Activated CD4-positive, alpha-beta T cell treated with anti-CD3 and anti-CD28 coated beads for 36 hours (primary cell): ENCODE measurements around the gene GPR107. TPM values are rescaled to one million over a fixed set of nuclear protein-coding genes. Genes with fewer than 3 reads are reported as not detected.
A peak's percentile ranks its signal among the peaks of the same experiment; 100 is the strongest.

Experiments
- ATAC-seq: fragments of 200-7000 bp; cut with Tn5 transposase; one replicate; pipeline ENCODE4 v1.10.0; 2021; ENCODE audit warnings: mild to moderate bottlenecking, moderate library complexity
- CTCF ChIA-PET: fragments of 350-600 bp; sonication (Branson Sonifier 250); formaldehyde crosslinking; loops from one replicate; lab custom pipeline; 2021; ENCODE audit warnings: antibody characterized with exemption; lab: Charles Lee
- POLR2A ChIA-PET: fragments of 350-600 bp; sonication (Branson Sonifier 250); formaldehyde crosslinking; loops from one replicate; lab custom pipeline; 2021; ENCODE audit warnings: antibody characterized with exemption, inconsistent platforms; lab: Charles Lee
- DNase-seq: peaks from one replicate; pipeline ENCODE4 v3.0.0-alpha.2; 2020
- H3K27ac Mint-ChIP-seq: one replicate; pipeline ENCODE4 v1.8.0; 2021; ENCODE audit warnings: mixed read lengths
- H3K27me3 Mint-ChIP-seq: one replicate; pipeline ENCODE4 v1.8.0; 2021; ENCODE audit warnings: mixed read lengths
- H3K36me3 Mint-ChIP-seq: one replicate; pipeline ENCODE4 v1.8.0; 2021; ENCODE audit warnings: low read depth, mixed read lengths
- H3K4me1 Mint-ChIP-seq: one replicate; pipeline ENCODE4 v1.8.0; 2021; ENCODE audit warnings: mixed read lengths
- H3K4me3 Mint-ChIP-seq: one replicate; pipeline ENCODE4 v1.8.0; 2021; ENCODE audit warnings: mild to moderate bottlenecking, moderate library complexity, mixed read lengths
- H3K9me3 Mint-ChIP-seq: one replicate; pipeline ENCODE4 v1.8.0; 2021; ENCODE audit warnings: low read depth, mixed read lengths
- intact Hi-C, 2 experiments: fragments of 100-400 bp; cut with DNase I in 1 of 2; cut with micrococcal nuclease in 1 of 2; formaldehyde crosslinking; loops; one replicate each; pipeline versions ENCODE4 v1.14.2 to v1.15.1; 2022 to 2024; cut with DNase I, micrococcal nuclease
- total RNA-seq, 2 experiments: library from RNA; stranded (reverse); gene quantifications; one replicate each; pipeline ENCODE4 v1.2.3, GENCODE V29; 2021

GPR107 gene
- total RNA-seq, 2 experiments from 2014 or later: 17.7 to 19.7 TPM

GRCh38 chr9:130117376-130117775 lies 63.7 kb downstream of the GPR107 start:
- intact Hi-C loops: no loop called here
- CTCF ChIA-PET: no interaction called here
- Mint-ChIP-seq H3K27me3 (no peaks in the 10 kb centered on the region), H3K4me3 (no peak overlapping the region), H3K27ac (no peak overlapping the region), H3K36me3 (peaks cover 15% of the 10 kb centered on the region), H3K4me1 (peaks cover 2% of the 10 kb centered on the region), H3K9me3 (no peaks in the 10 kb centered on the region)
- POLR2A ChIA-PET: no interaction called here
- ATAC-seq (no peak), DNase-seq (no peak)

- no peak for DNase-seq
- intact Hi-C loops: no loop called here
- H3K4me3 Mint-ChIP-seq: no peak overlapping the region
- no peaks in the 10 kb centered on the region for H3K4me1 Mint-ChIP-seq
- ATAC-seq: no peak
- ChIA-PET POLR2A (no interaction called here), CTCF (no interaction called here)
- peaks cover 17% of the 10 kb centered on the region for H3K36me3 Mint-ChIP-seq
- H3K9me3 Mint-ChIP-seq: no peaks in the 10 kb centered on the region
- H3K27ac Mint-ChIP-seq: peak overlapping the region; percentile 31
- no peaks in the 10 kb centered on the region for H3K27me3 Mint-ChIP-seq
Measured at GRCh38 chr9:130117816-130118632, 64.3 kb downstream of the GPR107 start.

- Mint-ChIP-seq H3K4me1 (no peaks in the 10 kb centered on the region), H3K9me3 (no peaks in the 10 kb centered on the region), H3K36me3 (peaks cover 17% of the 10 kb centered on the region), H3K27ac (peak overlapping the region; percentile 33), H3K4me3 (no peak overlapping the region), H3K27me3 (no peaks in the 10 kb centered on the region)
- intact Hi-C loops: no loop called here
- peak; percentile 20 for DNase-seq
- ChIA-PET POLR2A (no interaction called here), CTCF (interaction anchor here (1.5 kb wide), 1 partner anchor 9 kb away, joined by 4 read pairs; no protein-coding TSS in a partner anchor)
- ATAC-seq: peak; percentile 51
Measured at GRCh38 chr9:130118841-130119518, 65.3 kb downstream of the GPR107 start.

GRCh38 chr9:130119519-130120298 lies 66.0 kb downstream of the GPR107 start:
- Mint-ChIP-seq H3K27me3 (no peaks in the 10 kb centered on the region), H3K9me3 (no peaks in the 10 kb centered on the region), H3K4me3 (no peak overlapping the region)

GRCh38 chr9:130120299-130120587 lies 66.5 kb downstream of the GPR107 start:
- CTCF ChIA-PET: interaction anchor here (1.5 to 2.5 kb wide), 2 partner anchors 8 to 13 kb away, joined by 4 to 8 read pairs; no protein-coding TSS in a partner anchor
- intact Hi-C loops: no loop called here
- POLR2A ChIA-PET: no interaction called here

More at GRCh38 chr9:130119519-130120298, 66.0 kb downstream of the GPR107 start:
- intact Hi-C loops: no loop called here
- Mint-ChIP-seq H3K36me3 (peaks cover 19% of the 10 kb centered on the region), H3K4me1 (no peaks in the 10 kb centered on the region), H3K27ac (no peak overlapping the region)
- ChIA-PET POLR2A (no interaction called here), CTCF (interaction anchor here (1.5 to 2.5 kb wide), 2 partner anchors 8 to 13 kb away, joined by 4 to 8 read pairs; no protein-coding TSS in a partner anchor)
- no peak for DNase-seq
- ATAC-seq: no peak

GRCh38 chr9:130120832-130121231 lies 67.1 kb downstream of the GPR107 start:
- Mint-ChIP-seq H3K4me3 (no peak overlapping the region), H3K36me3 (peaks cover 16% of the 10 kb centered on the region), H3K27ac (no peak overlapping the region), H3K9me3 (no peaks in the 10 kb centered on the region), H3K27me3 (no peaks in the 10 kb centered on the region), H3K4me1 (no peaks in the 10 kb centered on the region)
- DNase-seq (no peak), ATAC-seq (no peak)
- ChIA-PET POLR2A (interaction anchor here (0.5 to 0.6 kb wide), 2 partner anchors 19 to 83 kb away, joined by 3 to 4 read pairs; no protein-coding TSS in a partner anchor), CTCF (interaction anchor here (0.7 to 2.5 kb wide), 2 partner anchors 14 to 272 kb away, joined by 3 to 8 read pairs; no protein-coding TSS in a partner anchor)
- intact Hi-C loops: no loop called here

More at GRCh38 chr9:130120299-130120587, 66.5 kb downstream of the GPR107 start:
- Mint-ChIP-seq H3K36me3 (peaks cover 17% of the 10 kb centered on the region), H3K4me3 (no peak overlapping the region), H3K9me3 (no peaks in the 10 kb centered on the region), H3K4me1 (no peaks in the 10 kb centered on the region), H3K27me3 (no peaks in the 10 kb centered on the region), H3K27ac (no peak overlapping the region)
- no peak for ATAC-seq
- no peak for DNase-seq

GRCh38 chr9:130122456-130122855 lies 68.8 kb downstream of the GPR107 start:
- intact Hi-C loops: no loop called here
- H3K27me3 Mint-ChIP-seq: no peaks in the 10 kb centered on the region
- no peak overlapping the region for H3K27ac Mint-ChIP-seq
- peaks cover 11% of the 10 kb centered on the region for H3K4me1 Mint-ChIP-seq
- POLR2A ChIA-PET: interaction anchor here (0.5 kb wide), 1 partner anchor 35 kb away, joined by 3 read pairs; no protein-coding TSS in a partner anchor
- H3K4me3 Mint-ChIP-seq: no peak overlapping the region
- peaks cover 23% of the 10 kb centered on the region for H3K36me3 Mint-ChIP-seq
- ATAC-seq (no peak), DNase-seq (no peak)
- H3K9me3 Mint-ChIP-seq: no peaks in the 10 kb centered on the region
- CTCF ChIA-PET: no interaction called here

GRCh38 chr9:130124085-130124860 lies 70.6 kb downstream of the GPR107 start:
- H3K36me3 Mint-ChIP-seq: peaks cover 30% of the 10 kb centered on the region
- H3K4me1 Mint-ChIP-seq: peaks cover 27% of the 10 kb centered on the region
- no peak for ATAC-seq
- H3K27ac Mint-ChIP-seq: no peak overlapping the region
- CTCF ChIA-PET: interaction anchor here (0.6 to 3.6 kb wide), 5 partner anchors 14 to 398 kb away, joined by 3 to 15 read pairs (median 3); no protein-coding TSS in a partner anchor
- H3K9me3 Mint-ChIP-seq: no peaks in the 10 kb centered on the region
- H3K4me3 Mint-ChIP-seq: no peak overlapping the region
- DNase-seq: no peak
- intact Hi-C loops: no loop called here
- H3K27me3 Mint-ChIP-seq: no peaks in the 10 kb centered on the region
- POLR2A ChIA-PET: interaction anchor here (0.6 to 1.7 kb wide), 3 partner anchors 16 to 233 kb away, joined by 3 to 4 read pairs (median 4); no protein-coding TSS in a partner anchor

GRCh38 chr9:130126721-130127433 lies 73.2 kb downstream of the GPR107 start:
- CTCF ChIA-PET: interaction anchor here (3.6 kb wide), 1 partner anchor 19 kb away, joined by 15 read pairs; no protein-coding TSS in a partner anchor
- intact Hi-C loops: loop anchor here in 1 of 2 experiments (5.0 kb wide), 2 partner anchors 45 to 110 kb away; partner anchors contain the start of gene NCS1
- peaks cover 40% of the 10 kb centered on the region for H3K36me3 Mint-ChIP-seq
- POLR2A ChIA-PET: no interaction called here
- H3K9me3 Mint-ChIP-seq: no peaks in the 10 kb centered on the region
- H3K27me3 Mint-ChIP-seq: no peaks in the 10 kb centered on the region
- peak overlapping the region; percentile 49 for H3K27ac Mint-ChIP-seq
- DNase-seq: no peak
- H3K4me1 Mint-ChIP-seq: peaks cover 51% of the 10 kb centered on the region
- ATAC-seq: no peak
- H3K4me3 Mint-ChIP-seq: no peak overlapping the region

- H3K27ac Mint-ChIP-seq: peak overlapping the region; percentile 100
- H3K9me3 Mint-ChIP-seq: no peaks in the 10 kb centered on the region
- H3K4me3 Mint-ChIP-seq: peak overlapping the region; percentile 75
- intact Hi-C loops: loop anchor here (1.0 to 5.0 kb wide), 5 partner anchors 44 to 451 kb away; partner anchors contain the start of genes FUBP3 (in 1 of the 2) and NCS1 (in 1 of the 2)
- CTCF ChIA-PET: interaction anchor here (0.6 to 1.8 kb wide), 10 partner anchors 9 to 129 kb away, joined by 3 to 10 read pairs (median 4); no protein-coding TSS in a partner anchor
- H3K4me1 Mint-ChIP-seq: peaks cover 54% of the 10 kb centered on the region
- ATAC-seq: peak; percentile 83
- H3K27me3 Mint-ChIP-seq: no peaks in the 10 kb centered on the region
- H3K36me3 Mint-ChIP-seq: peaks cover 35% of the 10 kb centered on the region
- POLR2A ChIA-PET: interaction anchor here (0.7 to 1.2 kb wide), 3 partner anchors 13 to 238 kb away, joined by 3 to 4 read pairs (median 3); no protein-coding TSS in a partner anchor
- DNase-seq: peak; percentile 84
Measured at GRCh38 chr9:130128251-130128650, 74.5 kb downstream of the GPR107 start.
